Measurements from ENCODE around the gene C2CD2L.

C2CD2L gene

GRCh38 chr11:119149018-119149785 is 42.1 kb downstream of the C2CD2L start, which contains the start of gene ABCG4:
Gene ABCG4, plus strand, starts transcription at chr11:119149052. Its CDS starts 914 bp downstream, at chr11:119149966.
- Histone ChIP-seq H3K4me3 (peak within 1 kb of the TSS; percentile 71), H3K27ac (no peak within 1 kb of the TSS), H3K27me3 (peaks cover 50% of the 10 kb centered on the region), H4K20me1 (peaks cover 24% of the 10 kb centered on the region), H3K4me1 (peaks cover 29% of the 10 kb centered on the region), H3K9me3 (no peaks in the 10 kb centered on the region), H3K36me3 (no peaks in the 10 kb centered on the region), H3K4me2 (peak within 1 kb of the TSS; percentile 100), H3K9ac (peak within 1 kb of the TSS; percentile 56)
- TF ChIP-seq Cebpa-rat (IDR thresholded peaks at IDR 0.05) = no peak

GRCh38 chr11:119149786-119150275 is 42.7 kb downstream of the C2CD2L start:
- Histone ChIP-seq H3K4me2 (peak overlapping the region; percentile 100), H4K20me1 (peaks cover 24% of the 10 kb centered on the region), H3K4me3 (peak overlapping the region; percentile 71), H3K4me1 (peaks cover 29% of the 10 kb centered on the region), H3K36me3 (no peaks in the 10 kb centered on the region), H3K27ac (no peak overlapping the region), H3K9ac (peak overlapping the region; percentile 56), H3K27me3 (peaks cover 50% of the 10 kb centered on the region), H3K9me3 (no peaks in the 10 kb centered on the region)
- TF ChIP-seq Cebpa-rat (IDR thresholded peaks at IDR 0.05) = no peak

GRCh38 chr11:119152043-119152442 is 44.9 kb downstream of the C2CD2L start:
- H3K27me3 ChIP-seq = peaks cover 48% of the 10 kb centered on the region
- H3K27ac ChIP-seq = no peak overlapping the region
- no peaks in the 10 kb centered on the region for H3K9me3 ChIP-seq

GRCh38 chr11:119152604-119153003 is 45.5 kb downstream of the C2CD2L start:
- Histone ChIP-seq H3K9ac (no peak overlapping the region), H3K27me3 (peaks cover 42% of the 10 kb centered on the region), H3K4me1 (peaks cover 27% of the 10 kb centered on the region), H3K9me3 (no peaks in the 10 kb centered on the region), H3K4me2 (no peak overlapping the region), H3K36me3 (no peaks in the 10 kb centered on the region), H3K4me3 (no peak overlapping the region), H3K27ac (no peak overlapping the region), H4K20me1 (peaks cover 24% of the 10 kb centered on the region)
- no peak for TF ChIP-seq Cebpa-rat (IDR thresholded peaks at IDR 0.05)

More at GRCh38 chr11:119152043-119152442, 44.9 kb downstream of the C2CD2L start:
- no peak overlapping the region for H3K4me3 ChIP-seq
- no peak for TF ChIP-seq Cebpa-rat (IDR thresholded peaks at IDR 0.05)
- peaks cover 24% of the 10 kb centered on the region for H4K20me1 ChIP-seq
- no peaks in the 10 kb centered on the region for H3K36me3 ChIP-seq
- H3K9ac ChIP-seq = no peak overlapping the region
- peaks cover 29% of the 10 kb centered on the region for H3K4me1 ChIP-seq
- H3K4me2 ChIP-seq = no peak overlapping the region

GRCh38 chr11:119153049-119153818 is 46.1 kb downstream of the C2CD2L start:
- H3K27ac ChIP-seq = no peak overlapping the region
- no peak for TF ChIP-seq Cebpa-rat (IDR thresholded peaks at IDR 0.05)
- no peak overlapping the region for H3K4me2 ChIP-seq
- no peaks in the 10 kb centered on the region for H3K9me3 ChIP-seq
- H3K27me3 ChIP-seq = peaks cover 36% of the 10 kb centered on the region
- peaks cover 20% of the 10 kb centered on the region for H4K20me1 ChIP-seq
- no peak overlapping the region for H3K9ac ChIP-seq
- H3K4me1 ChIP-seq = peaks cover 21% of the 10 kb centered on the region
- H3K4me3 ChIP-seq = no peak overlapping the region
- H3K36me3 ChIP-seq = no peaks in the 10 kb centered on the region

GRCh38 chr11:119154178-119154577 is 47.0 kb downstream of the C2CD2L start:
- Histone ChIP-seq H3K36me3 (no peaks in the 10 kb centered on the region), H3K4me1 (peaks cover 13% of the 10 kb centered on the region), H3K27ac (no peak overlapping the region), H4K20me1 (peaks cover 16% of the 10 kb centered on the region; the same call in 1 of the 2 replicates), H3K4me3 (no peak overlapping the region), H3K4me2 (no peak overlapping the region), H3K27me3 (peaks cover 27% of the 10 kb centered on the region), H3K9ac (no peak overlapping the region), H3K9me3 (no peaks in the 10 kb centered on the region)
- TF ChIP-seq Cebpa-rat (IDR thresholded peaks at IDR 0.05) = no peak

- Histone ChIP-seq H3K27me3 (peaks cover 9% of the 10 kb centered on the region), H3K36me3 (no peaks in the 10 kb centered on the region), H3K9ac (no peak overlapping the region), H4K20me1 (0 out of 2 replicates have a peak, but pooled peaks cover under 1% of the 10 kb centered on the region), H3K4me1 (no peaks in the 10 kb centered on the region), H3K27ac (no peak overlapping the region), H3K4me2 (no peak overlapping the region), H3K9me3 (no peaks in the 10 kb centered on the region), H3K4me3 (no peak overlapping the region)
- no peak for TF ChIP-seq Cebpa-rat (IDR thresholded peaks at IDR 0.05)
Observed at GRCh38 chr11:119155733-119156492, 48.8 kb downstream of the C2CD2L start.

- H3K4me3 ChIP-seq = no peak overlapping the region
Observed at GRCh38 chr11:119156496-119156895, 49.4 kb downstream of the C2CD2L start.

GRCh38 chr11:119157063-119157462 is 49.9 kb downstream of the C2CD2L start:
- H3K9ac ChIP-seq = no peak overlapping the region
- H3K9me3 ChIP-seq = no peaks in the 10 kb centered on the region
- no peak for TF ChIP-seq Cebpa-rat (IDR thresholded peaks at IDR 0.05)
- H3K27me3 ChIP-seq = no peaks in the 10 kb centered on the region
- H4K20me1 ChIP-seq = no peaks in the 10 kb centered on the region
- no peak overlapping the region for H3K4me2 ChIP-seq
- no peaks in the 10 kb centered on the region for H3K36me3 ChIP-seq
- peaks cover 6% of the 10 kb centered on the region; the same call in 1 of the 2 replicates for H3K4me1 ChIP-seq
- H3K4me3 ChIP-seq = no peak overlapping the region
- no peak overlapping the region for H3K27ac ChIP-seq

More at GRCh38 chr11:119156496-119156895, 49.4 kb downstream of the C2CD2L start:
- H3K36me3 ChIP-seq = no peaks in the 10 kb centered on the region
- no peaks in the 10 kb centered on the region for H3K9me3 ChIP-seq
- H3K9ac ChIP-seq = no peak overlapping the region
- peaks cover 6% of the 10 kb centered on the region; the same call in 1 of the 2 replicates for H3K4me1 ChIP-seq
- H3K4me2 ChIP-seq = no peak overlapping the region
- no peaks in the 10 kb centered on the region for H4K20me1 ChIP-seq
- H3K27me3 ChIP-seq = peaks cover 4% of the 10 kb centered on the region; the same call in 1 of the 2 replicates
- TF ChIP-seq Cebpa-rat (IDR thresholded peaks at IDR 0.05) = no peak
- no peak overlapping the region for H3K27ac ChIP-seq

Data from BLaER1 (cell line).